Pancreas (tissue), 10 donors: Measurements from ENCODE around the gene PDE6C. TPM values are rescaled to one million over a fixed set of nuclear protein-coding genes. Genes with fewer than 3 reads are reported as not detected.

Source experiments
- ATAC-seq, 4 donors: fragments of 200-7000 bp; cut with Tn5 transposase; one replicate each; pipeline versions ENCODE4 v1.8.0 to v1.9.1; 2020; ENCODE audit warnings: mild to moderate bottlenecking in 4 of 4, moderate library complexity in 4 of 4
- DNase-seq, 6 donors: peaks; one replicate each; pipeline ENCODE4 v3.0.0-alpha.2; 2020
- FAIRE-seq: peaks from 2 replicates; lab custom pipeline; 2012; peaks lifted over from hg19 to GRCh38; lab: Jason Lieb, UNC
- H3K27ac ChIP-seq, 4 donors: fragments of 200-600 bp; sonication (generic); 1 replicate in 3 of 4; 2 replicates in 1 of 4; pipeline versions ENCODE4 v1.5.0 to v1.8.0; 2020
- H3K27me3 ChIP-seq, 4 donors: fragments of 200-600 bp; one replicate each; pipeline ENCODE4 v1.8.0; 2021
- H3K36me3 ChIP-seq, 3 donors: fragments of 200-600 bp; sonication (generic) in 1 of 3; one replicate each; pipeline versions ENCODE4 v1.5.0 to v1.8.0; 2020 to 2021
- H3K4me1 ChIP-seq, 3 donors: fragments of 200-600 bp; one replicate each; pipeline ENCODE4 v1.8.0; 2021
- H3K4me3 ChIP-seq, 4 donors: fragments of 200-600 bp; sonication (generic) in 2 of 4; one replicate each; pipeline versions ENCODE4 v1.5.0 to v1.8.0; 2020 to 2021
- H3K9me3 ChIP-seq, 4 donors: fragments of 200-600 bp; one replicate each; pipeline ENCODE4 v1.8.0; 2021
- CTCF ChIP-seq, 4 donors: fragments of 200-600 bp; sonication (generic) in 3 of 4; IDR thresholded peaks; one replicate each; pipeline versions ENCODE4 v1.5.0 to v1.8.0; 2021; ENCODE audit warnings: antibody characterized with exemption in 4 of 4
- WGBS, 2 donors: extraction: QIAGEN DNeasy Blood & Tissue Kit; methylation state at CpG; one replicate each; pipeline ENCODE4 v1.1.7; 2013; 5-methylcytosine and 5-hydroxymethylcytosine counted together
- intact Hi-C, 3 donors: fragments of 100-400 bp; cut with DNase I; formaldehyde crosslinking; loops; one replicate each; pipeline versions ENCODE4 v1.11.1 to v1.14.2; 2022
- polyA plus RNA-seq, 2 donors: library from polyadenylated mRNA; stranded (reverse); fragments of 200-250 nt; gene quantifications; one replicate each; pipeline ENCODE4 v1.2.3, GENCODE V29; 2013
- total RNA-seq, 6 donors: library from RNA; stranded (reverse); fragmentation: NEBNext Ultra II Directional in 4 of 6; extraction: Animal tissue kit (Norgen Biotek cat#: 25700) in 4 of 6; gene quantifications; one replicate each; pipeline versions ENCODE4 v1.2.1 to v1.2.4, GENCODE V29; 2021 to 2023
- donor health status: healthy with polysubstance abuse.
- donor health status: DM: no; HTN: no; CAD: no; lungs with moderate emphysema.
- donor health status: DM: no; HTN: no; CAD: no.
- donor health status: control.
- donor health status: control.
- donor health status: Bipolar disorder and iron deficiency.
- donor health status: DM: yes; HTN: yes; CAD: no.
- donor health status: DM: no; HTN: no; CAD: no.
- donor health status: DM: no; HTN: no; CAD: no.
- donor health status: DM: yes; HTN: yes; CAD: no.

PDE6C gene
- total and polyA plus RNA-seq, 8 donors: not detected

GRCh38 chr10:93697207-93697606 lies 84.9 kb downstream of the PDE6C start:
- peaks cover 0 to 27% (median 0%) of the 10 kb centered on the region in 3 donors for H3K36me3 ChIP-seq
- intact Hi-C loops: no loop called here
- H3K27ac ChIP-seq: no peak overlapping the region
- FAIRE-seq (no peak), DNase-seq (no peak), ATAC-seq (no peak)
- no peaks in the 10 kb centered on the region for H3K9me3 ChIP-seq
- no peak for TF ChIP-seq CTCF (IDR thresholded peaks at IDR 0.05)
- no peaks in the 10 kb centered on the region for H3K27me3 ChIP-seq
- peaks cover 0 to 12% (median 0%) of the 10 kb centered on the region in 3 donors for H3K4me1 ChIP-seq
- H3K4me3 ChIP-seq: no peak overlapping the region
- 94 to 99% methylated on average over 2 of the region's 2 CpGs for WGBS, 2 donors

DNA sequence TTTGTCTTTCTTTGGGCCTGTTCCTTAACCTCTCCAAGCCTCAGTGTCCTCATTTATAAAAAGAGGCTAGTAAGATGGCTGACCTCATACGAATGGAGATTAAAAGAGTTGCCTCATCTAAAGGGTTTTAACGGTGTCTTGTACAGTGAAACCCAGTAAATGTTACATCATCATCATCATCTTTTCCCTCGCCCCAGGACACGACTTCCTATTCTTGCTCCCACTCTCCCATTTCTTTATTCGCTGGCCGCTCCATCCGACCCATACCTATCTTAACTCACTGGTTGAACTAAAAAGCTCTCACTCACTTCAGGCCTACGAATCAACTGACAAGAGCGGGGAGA lies 89.5 kb downstream of the PDE6C start:
- FAIRE-seq: no peak
- no peaks in the 10 kb centered on the region for H3K27me3 ChIP-seq
- H3K36me3 ChIP-seq: peaks cover 0 to 18% (median 0%) of the 10 kb centered on the region in 3 donors
- peak overlapping the region; percentile 12 to 83 (median 70) for H3K27ac ChIP-seq
- peaks cover 0 to 19% (median 0%) of the 10 kb centered on the region in 3 donors for H3K4me1 ChIP-seq
- no peaks in the 10 kb centered on the region for H3K9me3 ChIP-seq
- intact Hi-C loops: no loop called here
- 0 to 1% methylated on average over 9 of the region's 9 CpGs for WGBS, 2 donors
- H3K4me3 ChIP-seq: peak overlapping the region; percentile 55 to 84 (median 62)
- DNase-seq: peak in 1 of 6 donors; percentile 16
- TF ChIP-seq CTCF (IDR thresholded peaks at IDR 0.05): no peak
- ATAC-seq: peak; percentile 4 to 20 (median 12)

- H3K4me1 ChIP-seq: peaks cover 0 to 19% (median 0%) of the 10 kb centered on the region in 3 donors
- peak within 1 kb of the TSS; percentile 51 to 83 (median 70) for H3K27ac ChIP-seq
- H3K27me3 ChIP-seq: no peaks in the 10 kb centered on the region
- no peak for FAIRE-seq
- ATAC-seq: peak; percentile 97 to 100 (median 99)
- DNase-seq: peak; percentile 92 to 99 (median 96)
- peaks cover 0 to 14% (median 0%) of the 10 kb centered on the region in 3 donors for H3K36me3 ChIP-seq
- intact Hi-C loops: no loop called here
- H3K9me3 ChIP-seq: no peaks in the 10 kb centered on the region
- TF ChIP-seq CTCF (IDR thresholded peaks at IDR 0.05): peak in 1 of 4 donors; percentile 32
- peak within 1 kb of the TSS; percentile 55 to 84 (median 62) for H3K4me3 ChIP-seq
- 0% methylated on average over 48 to 52 of the region's 52 CpGs for WGBS, 2 donors
These were observed 90.1 kb downstream of the PDE6C start, which contains the start of gene FRA10AC1 for GRCh38 chr10:93702210-93703001. Gene FRA10AC1, minus strand, starts transcription at chr10:93702592. Its CDS starts 2,486 bp downstream, at chr10:93700106.

DNA sequence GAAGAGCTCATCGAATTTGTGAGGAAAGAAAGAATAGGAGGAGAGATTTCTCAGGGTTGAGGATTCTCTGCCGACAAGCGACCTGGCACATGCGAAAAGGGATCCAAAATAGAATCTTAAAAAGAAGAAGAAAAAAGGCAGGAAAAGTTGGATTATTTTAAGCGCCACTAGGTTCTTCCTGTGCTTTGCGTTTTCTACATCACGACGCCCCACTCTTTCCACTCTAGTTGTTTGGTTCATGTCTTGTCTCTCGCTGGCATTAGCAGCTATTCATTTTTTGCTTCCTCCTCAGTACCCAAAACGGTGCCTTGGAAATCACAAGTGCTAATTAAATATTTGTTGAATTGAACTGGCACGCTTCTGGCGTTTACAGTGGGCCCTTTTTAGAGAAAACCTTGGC lies 90.7 kb downstream of the PDE6C start:
- Histone ChIP-seq H3K9me3 (no peaks in the 10 kb centered on the region), H3K27ac (peak overlapping the region; percentile 51 to 83 (median 70)), H3K4me1 (peaks cover 0 to 19% (median 0%) of the 10 kb centered on the region in 3 donors), H3K27me3 (no peaks in the 10 kb centered on the region), H3K36me3 (peaks cover 0 to 8% (median 0%) of the 10 kb centered on the region in 3 donors), H3K4me3 (peak overlapping the region; percentile 55 to 84 (median 62))
- no peak for TF ChIP-seq CTCF (IDR thresholded peaks at IDR 0.05)
- no peak for FAIRE-seq
- 1% methylated on average over 12 of the region's 12 CpGs for WGBS, 2 donors
- intact Hi-C loops: no loop called here
- peak in 3 of 4 donors; percentile 19 to 45 (median 36) for ATAC-seq
- DNase-seq: no peak
